ENCODE measurements around the gene SLC39A11.

- TF ChIP-seq, protein P1, sequence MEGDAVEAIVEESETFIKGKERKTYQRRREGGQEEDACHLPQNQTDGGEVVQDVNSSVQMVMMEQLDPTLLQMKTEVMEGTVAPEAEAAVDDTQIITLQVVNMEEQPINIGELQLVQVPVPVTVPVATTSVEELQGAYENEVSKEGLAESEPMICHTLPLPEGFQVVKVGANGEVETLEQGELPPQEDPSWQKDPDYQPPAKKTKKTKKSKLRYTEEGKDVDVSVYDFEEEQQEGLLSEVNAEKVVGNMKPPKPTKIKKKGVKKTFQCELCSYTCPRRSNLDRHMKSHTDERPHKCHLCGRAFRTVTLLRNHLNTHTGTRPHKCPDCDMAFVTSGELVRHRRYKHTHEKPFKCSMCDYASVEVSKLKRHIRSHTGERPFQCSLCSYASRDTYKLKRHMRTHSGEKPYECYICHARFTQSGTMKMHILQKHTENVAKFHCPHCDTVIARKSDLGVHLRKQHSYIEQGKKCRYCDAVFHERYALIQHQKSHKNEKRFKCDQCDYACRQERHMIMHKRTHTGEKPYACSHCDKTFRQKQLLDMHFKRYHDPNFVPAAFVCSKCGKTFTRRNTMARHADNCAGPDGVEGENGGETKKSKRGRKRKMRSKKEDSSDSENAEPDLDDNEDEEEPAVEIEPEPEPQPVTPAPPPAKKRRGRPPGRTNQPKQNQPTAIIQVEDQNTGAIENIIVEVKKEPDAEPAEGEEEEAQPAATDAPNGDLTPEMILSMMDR (IDR thresholded peaks at IDR 0.05), result no peak
- no peak for TF ChIP-seq POLR2A (IDR thresholded peaks at IDR 0.05)
- TF ChIP-seq POLR2AphosphoS5 (IDR thresholded peaks at IDR 0.05), result no peak
These were observed 262.6 kb downstream of the SLC39A11 start for GRCh38 chr17:72829883-72830282.

All from upper lobe of left lung (tissue), 4 donors.